ENCODE results near the gene HLA-C. TPM values are rescaled to one million over a fixed set of nuclear protein-coding genes. Genes with fewer than 3 reads are reported as not detected.
"Not testable (repeated sequence)": the region's sequence is repeated elsewhere in the genome, so short reads cannot be mapped to it uniquely, and the experiment has no call there.

HLA-C gene
- total RNA-seq, 2 donors from 2014 or later = 235 to 362 TPM

GRCh38 chr6:31272836-31273626, 1.1 kb upstream of the HLA-C start:
- no peak for ATAC-seq
- DNase-seq = no peak
- intact Hi-C loops (cut with DNase I) = no loop called here

GRCh38 chr6:31272436-31272835, 544 bp upstream of the HLA-C start:
- no peak for DNase-seq
- intact Hi-C loops (cut with DNase I) = no loop called here
- ATAC-seq = no peak

- intact Hi-C loops (cut with DNase I) = loop anchor here in 1 of 2 donors (2.0 kb wide), 1 partner anchor 74 kb away; no protein-coding TSS in a partner anchor
- peak; percentile 77 to 80 for ATAC-seq
These were observed 878 bp downstream of the HLA-C start for GRCh38 chr6:31270788-31271640.

GRCh38 chr6:31268836-31269235, 3.1 kb downstream of the HLA-C start:
- ATAC-seq = no peak
- DNase-seq = no peak
- intact Hi-C loops (cut with DNase I) = loop anchor here in 1 of 2 donors (5.0 kb wide), 1 partner anchor 83 kb away; no protein-coding TSS in a partner anchor

More at GRCh38 chr6:31270788-31271640, 878 bp downstream of the HLA-C start:
- DNase-seq = peak; percentile 86

- intact Hi-C loops (cut with DNase I) = loop anchor here in 1 of 2 donors (5.0 kb wide), 1 partner anchor 84 kb away; no protein-coding TSS in a partner anchor
- DNase-seq = no peak
- ATAC-seq = no peak
These were observed 3.5 kb downstream of the HLA-C start for GRCh38 chr6:31268369-31268765.

GRCh38 chr6:31267651-31268368, 4.1 kb downstream of the HLA-C start:
- DNase-seq (no peak), ATAC-seq (no peak)
- intact Hi-C loops (cut with DNase I) = loop anchor here in 1 of 2 donors (5.0 kb wide), 1 partner anchor 84 kb away; no protein-coding TSS in a partner anchor

- ATAC-seq (no peak), DNase-seq (no peak)
- intact Hi-C loops (cut with DNase I) = loop anchor here in 1 of 2 donors (5.0 kb wide), 1 partner anchor 86 kb away; no protein-coding TSS in a partner anchor
These were observed 5.1 kb downstream of the HLA-C start for GRCh38 chr6:31266567-31267360.

- no peak for ATAC-seq
- DNase-seq = no peak
- intact Hi-C loops (cut with DNase I) = loop anchor here in 1 of 2 donors (5.0 kb wide), 1 partner anchor 86 kb away; no protein-coding TSS in a partner anchor
These were observed 6.0 kb downstream of the HLA-C start for GRCh38 chr6:31265926-31266325.

GRCh38 chr6:31263346-31263933, 8.5 kb downstream of the HLA-C start:
- ATAC-seq; intact Hi-C loops (cut with DNase I); DNase-seq: not testable (repeated sequence)

- intact Hi-C loops (cut with DNase I) = not testable (repeated sequence)
These were observed 11.9 kb downstream of the HLA-C start for GRCh38 chr6:31259995-31260394.

GRCh38 chr6:31252625-31253024, 19.3 kb downstream of the HLA-C start:
- intact Hi-C loops (cut with DNase I) = no loop called here
- no peak for ATAC-seq
- no peak for DNase-seq

More at GRCh38 chr6:31259995-31260394, 11.9 kb downstream of the HLA-C start:
- not testable (repeated sequence) for DNase-seq, ATAC-seq

GRCh38 chr6:31251261-31251660, 20.6 kb downstream of the HLA-C start:
- intact Hi-C loops (cut with DNase I) = no loop called here
- no peak for ATAC-seq
- no peak for DNase-seq

GRCh38 chr6:31249184-31249583, 22.7 kb downstream of the HLA-C start:
- ATAC-seq = no peak
- DNase-seq = no peak
- intact Hi-C loops (cut with DNase I) = no loop called here

- no peak for DNase-seq
- intact Hi-C loops (cut with DNase I) = no loop called here
- ATAC-seq = no peak
These were observed 24.1 kb downstream of the HLA-C start for GRCh38 chr6:31247813-31248212.

- intact Hi-C loops (cut with DNase I) = no loop called here
- DNase-seq (no peak), ATAC-seq (peak in 1 of 2 donors; percentile 23)
These were observed 25.8 kb downstream of the HLA-C start for GRCh38 chr6:31246051-31246521.

GRCh38 chr6:31243508-31243907, 28.4 kb downstream of the HLA-C start:
- ATAC-seq = no peak
- intact Hi-C loops (cut with DNase I) = no loop called here
- no peak for DNase-seq

- intact Hi-C loops (cut with DNase I) = no loop called here
These were observed 32.0 kb downstream of the HLA-C start for GRCh38 chr6:31239854-31240253.

GRCh38 chr6:31234101-31234500, 37.8 kb downstream of the HLA-C start:
- ATAC-seq; intact Hi-C loops (cut with DNase I); DNase-seq: not testable (repeated sequence)

More at GRCh38 chr6:31239854-31240253, 32.0 kb downstream of the HLA-C start:
- DNase-seq (no peak), ATAC-seq (no peak)

Measured in left cardiac atrium (tissue), 4 donors.